ENCODE data around the gene PPL. TPM values are rescaled to one million over a fixed set of nuclear protein-coding genes. Genes with fewer than 3 reads are reported as not detected.
A peak's percentile ranks its signal among the peaks of the same experiment; 100 is the strongest.

PPL gene
- total RNA-seq, 4 donors from 2014 or later, result 52.2 to 246 (median 200) TPM

GRCh38 chr16:4846901-4847773, 89.8 kb downstream of the PPL start, which contains the start of the genes GLYR1 and UBN1:
TSS of gene GLYR1 (minus strand) at chr16:4847288. CDS start at chr16:4847265, 23 bp downstream.
TSS of gene UBN1 (plus strand) at chr16:4847481. CDS start at chr16:4852918, 5,437 bp downstream.
- Histone ChIP-seq H3K36me3 (peaks cover 0 to 31% (median 3%) of the 10 kb centered on the region in 3 donors), H3K4me1 (peaks cover 0 to 58% (median 40%) of the 10 kb centered on the region in 4 donors), H3K27me3 (no peaks in the 10 kb centered on the region), H3K27ac (peak within 1 kb of the TSS; percentile 67 to 99 (median 94)), H3K9me3 (no peaks in the 10 kb centered on the region), H3K4me3 (peak within 1 kb of the TSS; percentile 63 to 95 (median 88))
- DNase-seq (ENCODE audit: low spot score in 2 of 2), result peak; percentile 99 to 100
- 0 to 1% methylated on average over 30 to 54 of the region's 126 CpGs for WGBS, 2 donors
- TF ChIP-seq POLR2A (IDR thresholded peaks at IDR 0.05), result peak; percentile 45 to 92
- no peak for TF ChIP-seq CTCF (IDR thresholded peaks at IDR 0.05)
- peak; percentile 54 to 92 for TF ChIP-seq EP300 (IDR thresholded peaks at IDR 0.05)

GRCh38 chr16:4846503-4846900, 90.4 kb downstream of the PPL start:
- Histone ChIP-seq H3K4me3 (peak overlapping the region; percentile 63 to 95 (median 88)), H3K27ac (peak overlapping the region; percentile 67 to 99 (median 94)), H3K9me3 (no peaks in the 10 kb centered on the region), H3K4me1 (peaks cover 0 to 52% (median 39%) of the 10 kb centered on the region in 4 donors), H3K27me3 (no peaks in the 10 kb centered on the region), H3K36me3 (peaks cover 0 to 37% (median 9%) of the 10 kb centered on the region in 3 donors)
- DNase-seq (ENCODE audit: low spot score in 2 of 2), result peak in 1 of 2 donors; percentile 18
- WGBS, 2 donors, result 0% methylated on average over 20 to 24 of the region's 27 CpGs
- no peak for TF ChIP-seq POLR2A (IDR thresholded peaks at IDR 0.05)
- no peak for TF ChIP-seq CTCF (IDR thresholded peaks at IDR 0.05)
- TF ChIP-seq EP300 (IDR thresholded peaks at IDR 0.05), result no peak

- TF ChIP-seq CTCF (IDR thresholded peaks at IDR 0.05) (no peak), POLR2A (IDR thresholded peaks at IDR 0.05) (no peak), EP300 (IDR thresholded peaks at IDR 0.05) (no peak)
- Histone ChIP-seq H3K36me3 (peaks cover 2 to 91% (median 23%) of the 10 kb centered on the region in 3 donors), H3K4me3 (no peak overlapping the region), H3K27me3 (no peaks in the 10 kb centered on the region), H3K9me3 (no peaks in the 10 kb centered on the region), H3K27ac (no peak overlapping the region), H3K4me1 (peaks cover 0 to 14% (median 11%) of the 10 kb centered on the region in 4 donors)
- no peak for DNase-seq (ENCODE audit: low spot score in 2 of 2)
- 74 to 77% methylated on average over 5 of the region's 5 CpGs for WGBS, 2 donors
These were observed 96.0 kb downstream of the PPL start for GRCh38 chr16:4840984-4841383.

GRCh38 chr16:4839942-4840341, 97.0 kb downstream of the PPL start:
- Histone ChIP-seq H3K27me3 (no peaks in the 10 kb centered on the region), H3K9me3 (no peaks in the 10 kb centered on the region), H3K27ac (no peak overlapping the region), H3K4me3 (no peak overlapping the region), H3K4me1 (peaks cover 0 to 3% (median under 1%) of the 10 kb centered on the region in 4 donors), H3K36me3 (peaks cover 2 to 97% (median 23%) of the 10 kb centered on the region in 3 donors)
- no peak for TF ChIP-seq POLR2A (IDR thresholded peaks at IDR 0.05)
- no peak for TF ChIP-seq CTCF (IDR thresholded peaks at IDR 0.05)
- no peak for TF ChIP-seq EP300 (IDR thresholded peaks at IDR 0.05)
- WGBS, 2 donors, result 85 to 88% methylated on average over 5 of the region's 5 CpGs
- DNase-seq (ENCODE audit: low spot score in 2 of 2), result no peak

Data from tibial nerve (tissue), 4 donors.